Esophagus muscularis mucosa (tissue), 4 donors: ENCODE measurements around the gene RNF40. TPM values are rescaled to one million over a fixed set of nuclear protein-coding genes. Genes with fewer than 3 reads are reported as not detected.

Experiments used
- DNase-seq: peaks from one replicate; pipeline ENCODE4 v3.0.0-alpha.2; 2017; ENCODE audit errors: extremely low spot score
- H3K27ac ChIP-seq, 4 donors: fragments of 200-600 bp; sonication (generic); replicated peaks in 1 of 4; 1 replicate in 3 of 4; 2 replicates in 1 of 4; pipeline ENCODE4 v1.5.1; 2016 to 2019; ENCODE audit warnings: mild to moderate bottlenecking in 1 of 4
- H3K27me3 ChIP-seq, 4 donors: fragments of 200-600 bp; sonication (generic); one replicate each; pipeline versions ENCODE4 v1.5.1 to v1.6.0; 2016 to 2019
- H3K36me3 ChIP-seq, 4 donors: fragments of 200-600 bp; sonication (generic); one replicate each; pipeline ENCODE4 v1.5.1; 2016 to 2019
- H3K4me1 ChIP-seq, 4 donors: fragments of 200-600 bp; sonication (generic); one replicate each; pipeline ENCODE4 v1.5.1; 2016 to 2019
- H3K4me3 ChIP-seq, 4 donors: fragments of 200-600 bp; sonication (generic); 1 replicate in 2 of 4; 2 replicates in 2 of 4; pipeline ENCODE4 v1.5.1; 2016 to 2019; ENCODE audit warnings: mild to moderate bottlenecking in 4 of 4, moderate library complexity in 1 of 4
- H3K9me3 ChIP-seq, 4 donors: fragments of 200-600 bp; sonication (generic); 1 replicate in 3 of 4; 2 replicates in 1 of 4; pipeline ENCODE4 v1.5.1; 2016 to 2019
- CTCF ChIP-seq, 3 experiments: fragments of 200-600 bp in 2 of 3; fragments of 450-650 bp in 1 of 3; sonication (generic) in 2 of 3; IDR thresholded peaks; one replicate each; pipeline ENCODE4 v1.5.1; 2017 to 2019; ENCODE audit warnings: antibody characterized with exemption in 3 of 3, mild to moderate bottlenecking in 2 of 3, moderate library complexity in 1 of 3
- EP300 ChIP-seq: sonication (generic); formaldehyde crosslinking; IDR thresholded peaks from one replicate; pipeline ENCODE4 v1.6.1; 2017; ENCODE audit warnings: antibody characterized with exemption
- POLR2A ChIP-seq: fragments of 450-650 bp; IDR thresholded peaks from one replicate; pipeline ENCODE4 v1.6.1; 2017; ENCODE audit warnings: antibody characterized with exemption, moderate library complexity, mild to moderate bottlenecking, low read depth
- POLR2AphosphoS5 ChIP-seq, 2 donors: sonication (generic); formaldehyde crosslinking; IDR thresholded peaks; one replicate each; pipeline ENCODE4 v1.6.1; 2017; ENCODE audit warnings: antibody characterized with exemption in 2 of 2
- WGBS: methylation state at CpG from one replicate; pipeline ENCODE4 v1.1.5; 2018; 5-methylcytosine and 5-hydroxymethylcytosine counted together
- intact Hi-C: fragments of 100-400 bp; cut with DNase I; formaldehyde crosslinking; loops from one replicate; pipeline ENCODE4 v1.15.1; 2023
- total RNA-seq, 4 donors: library from RNA; depleted of rRNA; stranded (reverse); fragments of >200 nt; gene quantifications; one replicate each; pipeline versions ENCODE4 v1.1.0 to v1.2.1, GENCODE V29; 2016

The RNF40 gene
- total RNA-seq, 4 donors from 2014 or later = 61.9 to 86.9 (median 67.0) TPM

GRCh38 chr16:30787613-30788378 lies 25.7 kb downstream of the RNF40 start:
- DNase-seq = no peak
- Histone ChIP-seq H3K4me3 (peak overlapping the region; percentile 77 to 99 (median 98)), H3K4me1 (peaks cover 19 to 39% (median 29%) of the 10 kb centered on the region in 4 donors), H3K9me3 (no peaks in the 10 kb centered on the region), H3K27me3 (no peaks in the 10 kb centered on the region), H3K27ac (peak overlapping the region; percentile 91 to 97 (median 94)), H3K36me3 (peaks cover 14 to 24% (median 17%) of the 10 kb centered on the region in 4 donors)
- intact Hi-C loops = loop anchor here (2.0 kb wide), 1 partner anchor 17 kb away; no protein-coding TSS in a partner anchor
- 45% methylated on average over 11 of the region's 11 CpGs for WGBS
- no peak for TF ChIP-seq POLR2A
- no peak for TF ChIP-seq CTCF (IDR thresholded peaks at IDR 0.05)
- TF ChIP-seq EP300 = no peak
- no peak for TF ChIP-seq POLR2AphosphoS5 (IDR thresholded peaks at IDR 0.05)

GRCh38 chr16:30793508-30794069 lies 31.5 kb downstream of the RNF40 start:
- H3K36me3 ChIP-seq = no peaks in the 10 kb centered on the region
- no peaks in the 10 kb centered on the region for H3K27me3 ChIP-seq
- H3K4me3 ChIP-seq = no peak overlapping the region
- no peak for DNase-seq
- H3K27ac ChIP-seq = no peak overlapping the region
- no peaks in the 10 kb centered on the region for H3K9me3 ChIP-seq
- H3K4me1 ChIP-seq = no peaks in the 10 kb centered on the region
- 88% methylated on average over 2 of the region's 7 CpGs for WGBS
- TF ChIP-seq POLR2A = no peak
- no peak for TF ChIP-seq CTCF (IDR thresholded peaks at IDR 0.05)
- intact Hi-C loops = no loop called here

- no peak for TF ChIP-seq CTCF (IDR thresholded peaks at IDR 0.05)
- TF ChIP-seq POLR2AphosphoS5 (IDR thresholded peaks at IDR 0.05) = no peak
- no peak for TF ChIP-seq EP300
- TF ChIP-seq POLR2A = no peak
- Histone ChIP-seq H3K27me3 (no peaks in the 10 kb centered on the region), H3K9me3 (no peaks in the 10 kb centered on the region), H3K36me3 (no peaks in the 10 kb centered on the region), H3K4me3 (no peak overlapping the region), H3K27ac (no peak overlapping the region), H3K4me1 (no peaks in the 10 kb centered on the region)
- WGBS = 89% methylated on average over 3 of the region's 3 CpGs
- no peak for DNase-seq
- intact Hi-C loops = no loop called here
Observed at GRCh38 chr16:30794634-30795033, 32.5 kb downstream of the RNF40 start.

GRCh38 chr16:30797670-30798309 lies 35.7 kb downstream of the RNF40 start:
- TF ChIP-seq CTCF (IDR thresholded peaks at IDR 0.05) = no peak
- no peak for TF ChIP-seq POLR2AphosphoS5 (IDR thresholded peaks at IDR 0.05)
- no peak for TF ChIP-seq POLR2A
- no peak for TF ChIP-seq EP300
- Histone ChIP-seq H3K9me3 (no peaks in the 10 kb centered on the region), H3K27me3 (no peaks in the 10 kb centered on the region), H3K27ac (no peak overlapping the region), H3K36me3 (no peaks in the 10 kb centered on the region), H3K4me3 (no peak overlapping the region), H3K4me1 (no peaks in the 10 kb centered on the region)
- intact Hi-C loops = no loop called here
- WGBS = 83% methylated on average over 8 of the region's 8 CpGs
- DNase-seq = no peak
